RPMI7951 (cell line): ENCODE results near the gene PTPN7. TPM values are rescaled to one million over a fixed set of nuclear protein-coding genes. Genes with fewer than 3 reads are reported as not detected.
"Not testable (repeated sequence)": the region's sequence is repeated elsewhere in the genome, so short reads cannot be mapped to it uniquely, and the experiment has no call there.

Experiments used
- DNase-seq: peaks from one replicate; pipeline ENCODE4 v3.0.0-alpha.2; 2012; ENCODE audit warnings: low read depth
- total RNA-seq: library from RNA; depleted of rRNA; stranded (reverse); fragments of >200 nt; shearing (Covaris generic); gene quantifications from 2 replicates; pipeline ENCODE4 v1.2.3, GENCODE V29; 2014; rRNA removed

PTPN7 gene
- not detected in 2 replicates for total RNA-seq

- no peak for DNase-seq
Observed at GRCh38 chr1:202160377-202160940, at the start of gene PTPN7. Gene PTPN7, minus strand, starts transcription at chr1:202160602. Its CDS starts 1,200 bp downstream, at chr1:202159402.

- no peak for DNase-seq
Observed at GRCh38 chr1:202208351-202208857, 48.0 kb upstream of the PTPN7 start.

GRCh38 chr1:202207292-202207691, 46.9 kb upstream of the PTPN7 start:
- peak; percentile 89 for DNase-seq

- DNase-seq = no peak
Observed at GRCh38 chr1:202205523-202206190, 45.3 kb upstream of the PTPN7 start.

GRCh38 chr1:202204065-202204464, 43.7 kb upstream of the PTPN7 start:
- no peak for DNase-seq

GRCh38 chr1:202203238-202204039, 43.0 kb upstream of the PTPN7 start:
- DNase-seq = no peak

GRCh38 chr1:202202500-202203168, 42.2 kb upstream of the PTPN7 start:
- DNase-seq = no peak

GRCh38 chr1:202201971-202202370, 41.6 kb upstream of the PTPN7 start:
- no peak for DNase-seq

GRCh38 chr1:202201266-202201665, 40.9 kb upstream of the PTPN7 start:
- DNase-seq = no peak

GRCh38 chr1:202200669-202201068, 40.3 kb upstream of the PTPN7 start:
- no peak for DNase-seq

- peak; percentile 77 for DNase-seq
Observed at GRCh38 chr1:202200112-202200548, 39.7 kb upstream of the PTPN7 start.

GRCh38 chr1:202199040-202199889, 38.9 kb upstream of the PTPN7 start:
- peak; percentile 71 for DNase-seq

- DNase-seq = no peak
Observed at GRCh38 chr1:202198366-202198724, 37.9 kb upstream of the PTPN7 start.

GRCh38 chr1:202197653-202198365, 37.4 kb upstream of the PTPN7 start:
- no peak for DNase-seq

GRCh38 chr1:202194328-202194648, 33.9 kb upstream of the PTPN7 start:
- no peak for DNase-seq

- peak; percentile 59 for DNase-seq
Observed at GRCh38 chr1:202193614-202194327, 33.4 kb upstream of the PTPN7 start, which contains the start of gene LGR6. Gene LGR6, plus strand, starts transcription at chr1:202193799. Its CDS starts 191 bp downstream, at chr1:202193990.

- peak; percentile 60 for DNase-seq
Observed at GRCh38 chr1:202192770-202193613, 32.6 kb upstream of the PTPN7 start.

GRCh38 chr1:202191391-202191790, 31.0 kb upstream of the PTPN7 start:
- DNase-seq = not testable (repeated sequence)
